DMS114 treated with DMSO at 0.1 percent for 48 hours (cell line): ENCODE measurements around the gene RAC2.

ENCODE experiments used
- DNase-seq: peaks from one replicate; lab custom pipeline; 2025; ENCODE audit not compliant: unreplicated experiment; lab: John Stamatoyannopoulos, UW

The RAC2 gene

GRCh38 chr22:37190262-37190780, 53.7 kb downstream of the RAC2 start:
- no peak for DNase-seq

GRCh38 chr22:37188901-37189466, 55.1 kb downstream of the RAC2 start:
- no peak for DNase-seq

GRCh38 chr22:37187891-37188761, 55.9 kb downstream of the RAC2 start, which contains the start of gene C1QTNF6:
C1QTNF6 (minus strand) TSS chr22:37188247; CDS start chr22:37188213, 34 bp downstream.
- DNase-seq, result no peak

- DNase-seq, result no peak
Observed at GRCh38 chr22:37187552-37187890, 56.5 kb downstream of the RAC2 start.

GRCh38 chr22:37186997-37187522, 57.0 kb downstream of the RAC2 start:
- no peak for DNase-seq

GRCh38 chr22:37186228-37186996, 57.7 kb downstream of the RAC2 start:
- peak; percentile 25 for DNase-seq

- DNase-seq, result no peak
Observed at GRCh38 chr22:37185646-37186227, 58.3 kb downstream of the RAC2 start.

GRCh38 chr22:37184816-37185541, 59.1 kb downstream of the RAC2 start:
- no peak for DNase-seq

GRCh38 chr22:37184380-37184755, 59.7 kb downstream of the RAC2 start:
- DNase-seq, result no peak

- no peak for DNase-seq
Observed at GRCh38 chr22:37183432-37184379, 60.4 kb downstream of the RAC2 start.

- no peak for DNase-seq
Observed at GRCh38 chr22:37182949-37183245, 61.2 kb downstream of the RAC2 start.

GRCh38 chr22:37182101-37182948, 61.7 kb downstream of the RAC2 start:
- DNase-seq, result no peak

GRCh38 chr22:37181681-37182080, 62.4 kb downstream of the RAC2 start:
- no peak for DNase-seq

- no peak for DNase-seq
Observed at GRCh38 chr22:37180531-37181231, 63.4 kb downstream of the RAC2 start.

GRCh38 chr22:37179622-37180420, 64.2 kb downstream of the RAC2 start:
- DNase-seq, result no peak

GRCh38 chr22:37179126-37179470, 65.0 kb downstream of the RAC2 start:
- DNase-seq, result no peak
